KOPT-K1 (cell line): Measurements from ENCODE around the gene ZCCHC24.

Experiments used
- H3K27ac ChIP-seq: fragments of 200-600 bp; sonication (generic); 2 replicates; pipeline ENCODE4 v1.5.1; 2016; ENCODE audit warnings: antibody characterized with exemption, mild to moderate bottlenecking, low read depth, low read length; ENCODE audit not compliant: poor library complexity, severe bottlenecking
- H3K36me3 ChIP-seq: fragments of 200-600 bp; sonication (generic); 2 replicates; pipeline ENCODE4 v1.5.1; 2017; ENCODE audit warnings: antibody characterized with exemption, mild to moderate bottlenecking, low read length, moderate library complexity; ENCODE audit not compliant: insufficient read depth
- H3K9me3 ChIP-seq: fragments of 200-600 bp; sonication (generic); 2 replicates; pipeline ENCODE4 v1.5.1; 2017; ENCODE audit warnings: antibody characterized with exemption, low read length, mild to moderate bottlenecking; ENCODE audit not compliant: insufficient read depth, poor library complexity, severe bottlenecking

Gene ZCCHC24

GRCh38 chr10:79445161-79445976 lies at the start of gene ZCCHC24:
ZCCHC24 (minus strand) TSS chr10:79445624; CDS start chr10:79445440, 184 bp downstream.
- Histone ChIP-seq H3K9me3 (no peaks in the 10 kb centered on the region), H3K27ac (no peak within 1 kb of the TSS), H3K36me3 (no peaks in the 10 kb centered on the region)

GRCh38 chr10:79493806-79494205 lies 48.4 kb upstream of the ZCCHC24 start:
- no peaks in the 10 kb centered on the region for H3K36me3 ChIP-seq
- no peaks in the 10 kb centered on the region for H3K9me3 ChIP-seq
- H3K27ac ChIP-seq: no peak overlapping the region

GRCh38 chr10:79492839-79493238 lies 47.4 kb upstream of the ZCCHC24 start:
- Histone ChIP-seq H3K36me3 (no peaks in the 10 kb centered on the region), H3K27ac (no peak overlapping the region), H3K9me3 (no peaks in the 10 kb centered on the region)

- Histone ChIP-seq H3K36me3 (no peaks in the 10 kb centered on the region), H3K9me3 (no peaks in the 10 kb centered on the region), H3K27ac (no peak overlapping the region)
Observed at GRCh38 chr10:79492256-79492655, 46.8 kb upstream of the ZCCHC24 start.

DNA sequence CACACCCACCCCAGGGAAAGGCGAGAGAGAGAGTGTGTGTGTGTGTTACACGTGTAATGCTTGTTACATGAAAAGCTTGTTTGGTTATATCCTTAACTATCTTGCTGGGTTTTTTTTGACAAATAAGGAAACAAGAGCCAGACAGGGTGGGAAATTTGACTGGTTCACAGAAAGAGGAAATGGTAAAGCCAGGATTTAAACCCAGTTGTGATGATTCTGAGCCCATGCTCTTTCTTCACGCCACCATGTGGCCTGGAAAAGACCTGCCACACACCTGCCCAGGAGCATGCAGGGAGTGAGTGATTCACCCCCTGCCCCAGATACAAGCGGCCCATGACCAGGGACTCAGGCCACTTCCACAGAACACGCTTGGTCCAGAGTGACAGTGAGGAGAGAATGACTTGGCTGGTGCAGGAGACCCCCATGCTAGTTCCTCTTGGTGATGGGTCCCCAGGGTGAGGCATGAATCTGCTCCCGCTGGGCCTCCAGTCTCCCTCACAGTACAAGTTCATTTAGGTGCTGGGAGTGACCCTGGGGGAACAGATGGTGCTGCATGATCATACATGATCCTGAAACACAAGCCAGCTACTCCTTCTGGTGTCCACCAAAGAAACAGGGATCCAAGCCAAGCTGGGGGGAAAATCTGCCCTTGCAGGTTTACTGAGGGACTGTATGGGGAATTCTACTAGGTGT lies 45.9 kb upstream of the ZCCHC24 start:
- Histone ChIP-seq H3K9me3 (no peaks in the 10 kb centered on the region), H3K27ac (no peak overlapping the region), H3K36me3 (no peaks in the 10 kb centered on the region)

GRCh38 chr10:79490400-79491142 lies 45.1 kb upstream of the ZCCHC24 start:
- H3K27ac ChIP-seq: no peak overlapping the region
- H3K9me3 ChIP-seq: no peaks in the 10 kb centered on the region
- no peaks in the 10 kb centered on the region for H3K36me3 ChIP-seq

GRCh38 chr10:79488870-79489269 lies 43.4 kb upstream of the ZCCHC24 start:
- no peak overlapping the region for H3K27ac ChIP-seq

DNA sequence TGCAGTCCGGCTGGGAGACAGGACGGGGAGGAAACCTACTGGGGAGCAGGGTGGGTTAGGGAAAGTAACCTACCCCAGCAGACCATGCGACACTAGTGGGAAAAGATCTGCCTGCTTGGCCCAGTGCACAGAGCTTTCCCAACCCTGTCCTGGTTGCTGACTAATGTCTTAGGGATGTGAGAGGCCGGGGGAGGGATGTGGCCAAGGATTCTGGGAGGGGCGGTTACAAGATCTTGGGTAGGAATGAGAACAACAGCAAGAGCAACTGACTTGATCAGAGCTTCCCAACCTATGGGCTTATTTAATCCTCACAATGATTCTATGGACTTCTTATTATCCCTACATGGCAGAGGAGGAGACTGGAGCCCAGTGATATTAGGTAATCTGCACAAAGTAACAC lies 42.9 kb upstream of the ZCCHC24 start:
- H3K27ac ChIP-seq: no peak overlapping the region

More at GRCh38 chr10:79488870-79489269, 43.4 kb upstream of the ZCCHC24 start:
- Histone ChIP-seq H3K36me3 (no peaks in the 10 kb centered on the region), H3K9me3 (no peaks in the 10 kb centered on the region)

DNA sequence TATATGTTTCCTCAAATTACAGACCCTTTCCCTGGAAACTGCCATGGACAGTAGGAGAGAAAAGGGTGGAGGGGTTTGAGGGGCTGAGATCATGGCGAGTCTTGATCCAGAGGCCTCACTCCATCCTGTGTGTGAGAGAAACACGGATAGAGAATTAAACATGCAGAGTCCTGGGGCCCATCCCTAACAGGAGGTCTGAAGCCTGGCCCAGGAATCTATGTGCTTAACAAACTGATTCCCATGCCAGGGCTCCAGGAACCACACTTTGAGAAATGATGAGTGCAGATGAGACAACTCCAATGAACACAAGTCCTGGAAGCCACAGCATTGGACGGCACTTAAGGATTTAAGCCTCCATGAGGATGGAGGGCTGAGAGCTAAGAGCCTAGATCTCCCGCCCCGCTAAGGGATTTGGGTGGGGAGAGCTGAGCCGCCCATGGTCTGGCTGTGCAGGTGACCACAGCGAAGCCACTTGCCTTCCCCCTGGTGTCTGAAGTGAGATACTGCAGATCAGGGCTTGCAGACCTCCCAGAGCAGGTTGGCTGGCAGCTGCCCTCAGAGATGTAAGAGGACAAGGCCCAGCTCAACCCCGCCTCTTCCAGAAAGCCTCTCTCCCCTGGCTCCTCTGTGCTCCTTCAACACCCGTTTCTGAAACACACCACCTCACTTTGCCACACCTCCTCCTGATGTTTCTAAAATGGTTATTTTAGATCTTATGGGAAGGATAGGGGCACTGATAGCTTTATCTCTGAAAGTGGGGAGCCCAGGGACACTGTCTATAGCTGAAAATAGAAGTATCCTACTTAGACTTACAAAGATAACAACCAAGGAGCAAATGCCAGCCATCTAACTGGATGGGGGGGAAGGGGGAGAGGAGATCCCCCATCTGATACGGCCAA lies 42.1 kb upstream of the ZCCHC24 start:
- Histone ChIP-seq H3K27ac (no peak overlapping the region), H3K36me3 (no peaks in the 10 kb centered on the region), H3K9me3 (no peaks in the 10 kb centered on the region)

More for the DNA sequence above, 42.9 kb upstream of the ZCCHC24 start:
- Histone ChIP-seq H3K9me3 (no peaks in the 10 kb centered on the region), H3K36me3 (no peaks in the 10 kb centered on the region)

GRCh38 chr10:79484476-79484875 lies 39.1 kb upstream of the ZCCHC24 start:
- Histone ChIP-seq H3K27ac (no peak overlapping the region), H3K9me3 (no peaks in the 10 kb centered on the region), H3K36me3 (no peaks in the 10 kb centered on the region)

- Histone ChIP-seq H3K9me3 (no peaks in the 10 kb centered on the region), H3K27ac (no peak overlapping the region), H3K36me3 (no peaks in the 10 kb centered on the region)
Observed at GRCh38 chr10:79483948-79484347, 38.5 kb upstream of the ZCCHC24 start.

DNA sequence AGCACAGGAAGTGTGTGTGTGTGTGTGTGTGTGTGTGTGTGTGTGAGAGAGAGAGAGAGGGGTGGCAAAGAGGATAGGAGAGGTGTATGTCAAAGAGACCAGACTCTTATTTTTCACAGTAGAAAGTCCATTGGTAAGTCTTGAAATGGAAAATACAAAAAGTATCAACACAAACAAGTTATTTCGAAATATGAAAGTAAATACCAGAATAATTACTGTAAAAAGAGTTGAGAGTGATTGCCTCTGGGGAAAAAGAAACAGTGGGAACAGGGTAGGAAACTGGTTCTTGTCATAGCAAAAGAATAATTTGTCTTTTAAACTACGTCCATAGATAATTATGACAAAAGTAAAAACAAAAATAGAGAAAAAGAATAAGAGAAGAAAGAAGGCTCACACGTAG lies 37.9 kb upstream of the ZCCHC24 start:
- H3K9me3 ChIP-seq: no peaks in the 10 kb centered on the region
- no peak overlapping the region for H3K27ac ChIP-seq
- H3K36me3 ChIP-seq: no peaks in the 10 kb centered on the region

DNA sequence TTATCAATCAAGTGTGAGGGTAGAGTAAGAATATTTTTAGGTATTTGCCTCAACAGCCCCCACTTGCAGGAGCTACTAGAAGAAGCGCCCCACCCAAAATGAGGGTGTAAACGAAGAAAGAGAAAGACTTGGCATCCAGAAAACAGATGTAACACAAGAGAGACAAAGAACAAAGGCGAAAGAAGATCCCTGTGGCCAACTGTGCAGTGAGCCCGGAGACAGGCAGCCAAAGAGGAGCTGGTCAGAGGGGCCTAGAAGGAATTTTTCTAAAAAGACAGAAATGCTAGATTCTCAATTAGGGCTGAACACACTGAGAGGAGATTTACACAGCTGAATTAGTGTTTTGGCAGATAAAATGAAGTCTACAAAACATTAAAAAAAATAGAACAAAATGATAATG lies 37.3 kb upstream of the ZCCHC24 start:
- H3K9me3 ChIP-seq: no peaks in the 10 kb centered on the region
- H3K36me3 ChIP-seq: no peaks in the 10 kb centered on the region
- no peak overlapping the region for H3K27ac ChIP-seq

DNA sequence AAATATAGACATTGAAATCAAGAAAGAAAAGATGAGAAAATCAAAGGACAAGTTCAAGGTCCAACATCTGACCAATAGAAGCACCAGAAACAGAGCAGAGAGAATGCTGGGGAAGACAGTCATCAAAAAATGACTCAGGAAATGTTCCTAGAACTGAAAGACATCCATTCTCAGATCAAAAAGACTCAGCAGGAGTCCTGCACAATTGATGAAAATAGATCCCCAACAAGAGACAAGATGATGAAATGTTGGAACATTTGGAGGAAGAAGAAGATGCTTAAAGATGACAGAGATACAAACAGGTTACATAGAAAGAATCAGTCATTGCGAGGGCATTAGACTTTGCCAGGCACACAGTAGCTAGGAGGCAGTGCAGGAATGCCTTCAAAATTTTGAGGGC lies 36.9 kb upstream of the ZCCHC24 start:
- Histone ChIP-seq H3K27ac (no peak overlapping the region), H3K9me3 (no peaks in the 10 kb centered on the region), H3K36me3 (no peaks in the 10 kb centered on the region)
